Measurements from ENCODE around the gene P2RY1. TPM values are rescaled to one million over a fixed set of nuclear protein-coding genes. Genes with fewer than 3 reads are reported as not detected.
"Not testable (repeated sequence)": the region's sequence is repeated elsewhere in the genome, so short reads cannot be mapped to it uniquely, and the experiment has no call there.

The P2RY1 gene
- total RNA-seq, 2 experiments from 2014 or later = 1.7 to 1.8 TPM

DNA sequence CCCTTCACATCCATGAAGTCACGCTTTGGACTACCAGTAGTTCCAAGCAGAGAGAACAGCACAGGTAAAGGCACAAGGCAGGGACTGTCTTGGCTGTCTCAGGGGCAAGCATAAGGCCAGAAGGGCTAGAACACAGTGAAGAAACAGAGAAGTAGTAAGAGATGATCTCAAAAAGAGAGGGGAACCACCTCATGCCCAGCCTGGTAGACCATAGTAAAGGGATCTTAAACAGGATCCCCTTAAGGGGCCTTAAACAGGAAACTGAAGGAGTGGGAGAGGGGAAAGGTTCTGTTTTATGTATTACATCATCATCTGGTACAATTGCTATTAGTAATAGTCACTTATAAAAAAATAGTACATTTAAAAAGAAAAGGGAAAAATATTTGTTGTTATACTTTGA lies 25.8 kb downstream of the P2RY1 start:
- no peak for DNase-seq

DNA sequence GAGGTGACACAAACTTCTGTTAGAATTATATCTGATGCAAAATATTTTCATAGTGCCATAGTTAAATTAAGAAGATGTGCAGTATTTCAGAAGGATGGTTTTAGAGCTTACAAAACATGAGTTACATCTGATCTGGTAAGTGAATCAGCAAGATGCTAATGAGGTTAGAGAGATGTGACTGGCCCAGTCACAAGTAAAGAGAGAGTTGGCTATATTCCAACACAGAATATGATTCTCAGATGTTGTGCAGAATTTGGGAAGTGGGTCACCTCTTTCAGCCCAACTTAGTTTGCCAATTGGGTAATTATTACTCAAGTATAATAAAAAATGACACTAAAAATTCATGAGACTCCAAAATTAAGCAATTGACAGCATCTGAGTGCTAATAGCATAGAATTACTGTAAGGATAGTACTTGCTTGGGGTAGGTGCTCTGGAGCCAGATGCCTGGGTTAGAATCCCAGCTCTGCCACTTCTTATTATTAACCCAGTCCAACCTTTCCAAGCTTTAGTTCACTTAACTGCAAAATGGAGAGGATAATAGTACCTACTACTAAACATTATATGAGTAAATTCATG lies 30.8 kb downstream of the P2RY1 start:
- no peak for DNase-seq
- H3K27me3 Mint-ChIP-seq = no peaks in the 10 kb centered on the region
- no peaks in the 10 kb centered on the region for H3K4me1 Mint-ChIP-seq (ENCODE audit: low read depth)
- intact Hi-C loops (cut with micrococcal nuclease) = no loop called here
- TF ChIP-seq, protein P1, sequence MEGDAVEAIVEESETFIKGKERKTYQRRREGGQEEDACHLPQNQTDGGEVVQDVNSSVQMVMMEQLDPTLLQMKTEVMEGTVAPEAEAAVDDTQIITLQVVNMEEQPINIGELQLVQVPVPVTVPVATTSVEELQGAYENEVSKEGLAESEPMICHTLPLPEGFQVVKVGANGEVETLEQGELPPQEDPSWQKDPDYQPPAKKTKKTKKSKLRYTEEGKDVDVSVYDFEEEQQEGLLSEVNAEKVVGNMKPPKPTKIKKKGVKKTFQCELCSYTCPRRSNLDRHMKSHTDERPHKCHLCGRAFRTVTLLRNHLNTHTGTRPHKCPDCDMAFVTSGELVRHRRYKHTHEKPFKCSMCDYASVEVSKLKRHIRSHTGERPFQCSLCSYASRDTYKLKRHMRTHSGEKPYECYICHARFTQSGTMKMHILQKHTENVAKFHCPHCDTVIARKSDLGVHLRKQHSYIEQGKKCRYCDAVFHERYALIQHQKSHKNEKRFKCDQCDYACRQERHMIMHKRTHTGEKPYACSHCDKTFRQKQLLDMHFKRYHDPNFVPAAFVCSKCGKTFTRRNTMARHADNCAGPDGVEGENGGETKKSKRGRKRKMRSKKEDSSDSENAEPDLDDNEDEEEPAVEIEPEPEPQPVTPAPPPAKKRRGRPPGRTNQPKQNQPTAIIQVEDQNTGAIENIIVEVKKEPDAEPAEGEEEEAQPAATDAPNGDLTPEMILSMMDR (IDR thresholded peaks at IDR 0.05) = no peak
- POLR2A ChIA-PET = no interaction called here
- CTCF ChIA-PET = no interaction called here
- no peaks in the 10 kb centered on the region for H3K9me3 Mint-ChIP-seq
- no peak overlapping the region for H3K4me3 Mint-ChIP-seq
- H3K27ac Mint-ChIP-seq = no peak overlapping the region
- ATAC-seq = no peak
- no peaks in the 10 kb centered on the region for H3K36me3 Mint-ChIP-seq (ENCODE audit: low read depth)

More for the DNA sequence above, 25.8 kb downstream of the P2RY1 start:
- no peak overlapping the region for H3K27ac Mint-ChIP-seq
- H3K4me1 Mint-ChIP-seq (ENCODE audit: low read depth) = no peaks in the 10 kb centered on the region
- TF ChIP-seq, protein P1 (IDR thresholded peaks at IDR 0.05) = no peak
- intact Hi-C loops (cut with micrococcal nuclease) = no loop called here
- H3K4me3 Mint-ChIP-seq = no peak overlapping the region
- no peaks in the 10 kb centered on the region for H3K9me3 Mint-ChIP-seq
- POLR2A ChIA-PET = no interaction called here
- no peaks in the 10 kb centered on the region for H3K36me3 Mint-ChIP-seq (ENCODE audit: low read depth)
- CTCF ChIA-PET = no interaction called here
- no peaks in the 10 kb centered on the region for H3K27me3 Mint-ChIP-seq
- ATAC-seq = no peak

DNA sequence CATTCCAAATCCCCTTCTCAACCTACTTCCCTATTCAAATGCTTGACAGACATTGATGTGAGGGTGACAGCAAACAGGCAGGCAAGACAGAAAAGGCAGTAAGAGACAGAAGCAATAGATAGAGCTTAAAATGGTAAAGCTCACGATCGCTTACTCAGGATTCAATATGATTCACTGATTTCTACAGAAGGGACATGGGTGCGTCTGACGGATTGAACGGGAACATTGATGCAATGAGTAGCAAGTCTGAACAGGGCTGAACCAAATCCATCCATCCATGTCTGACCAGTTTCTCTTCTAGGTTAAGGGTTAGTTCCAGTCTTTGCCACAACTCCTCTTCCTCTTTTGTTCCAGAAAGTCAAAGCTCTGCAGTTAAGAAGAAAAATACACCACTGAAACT lies 35.1 kb downstream of the P2RY1 start:
- ChIA-PET CTCF (no interaction called here), POLR2A (no interaction called here)
- TF ChIP-seq, protein P1 (IDR thresholded peaks at IDR 0.05) = no peak
- H3K36me3 Mint-ChIP-seq (ENCODE audit: low read depth) = no peaks in the 10 kb centered on the region
- H3K4me1 Mint-ChIP-seq (ENCODE audit: low read depth) = no peaks in the 10 kb centered on the region
- H3K9me3 Mint-ChIP-seq = no peaks in the 10 kb centered on the region
- H3K27ac Mint-ChIP-seq = no peak overlapping the region
- DNase-seq (no peak), ATAC-seq (no peak)
- H3K27me3 Mint-ChIP-seq = no peaks in the 10 kb centered on the region
- no peak overlapping the region for H3K4me3 Mint-ChIP-seq
- intact Hi-C loops (cut with micrococcal nuclease) = no loop called here

DNA sequence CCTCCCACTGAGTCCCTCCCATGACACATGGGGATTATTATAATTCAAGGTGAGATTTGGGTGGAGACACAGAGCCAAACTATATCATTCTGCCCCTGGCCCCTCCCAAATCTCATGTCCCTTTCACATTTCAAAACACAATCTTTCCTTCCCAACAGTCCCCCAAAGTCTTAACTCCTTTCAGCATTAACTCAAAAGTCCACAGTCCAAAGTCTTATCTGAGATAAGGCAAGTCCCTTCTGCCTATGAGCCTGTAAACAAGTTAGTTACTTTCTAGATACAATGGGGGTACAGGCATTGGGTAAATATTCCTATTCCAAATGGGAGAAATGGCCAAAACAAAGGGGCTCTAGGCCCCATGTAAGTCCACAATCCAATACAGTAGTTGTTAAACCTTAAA lies 38.4 kb downstream of the P2RY1 start:
- intact Hi-C loops (cut with micrococcal nuclease); H3K4me1 Mint-ChIP-seq (ENCODE audit: low read depth); ATAC-seq; POLR2A ChIA-PET; DNase-seq; H3K4me3 Mint-ChIP-seq; H3K9me3 Mint-ChIP-seq; CTCF ChIA-PET; H3K36me3 Mint-ChIP-seq (ENCODE audit: low read depth); H3K27me3 Mint-ChIP-seq; H3K27ac Mint-ChIP-seq: not testable (repeated sequence)

DNA sequence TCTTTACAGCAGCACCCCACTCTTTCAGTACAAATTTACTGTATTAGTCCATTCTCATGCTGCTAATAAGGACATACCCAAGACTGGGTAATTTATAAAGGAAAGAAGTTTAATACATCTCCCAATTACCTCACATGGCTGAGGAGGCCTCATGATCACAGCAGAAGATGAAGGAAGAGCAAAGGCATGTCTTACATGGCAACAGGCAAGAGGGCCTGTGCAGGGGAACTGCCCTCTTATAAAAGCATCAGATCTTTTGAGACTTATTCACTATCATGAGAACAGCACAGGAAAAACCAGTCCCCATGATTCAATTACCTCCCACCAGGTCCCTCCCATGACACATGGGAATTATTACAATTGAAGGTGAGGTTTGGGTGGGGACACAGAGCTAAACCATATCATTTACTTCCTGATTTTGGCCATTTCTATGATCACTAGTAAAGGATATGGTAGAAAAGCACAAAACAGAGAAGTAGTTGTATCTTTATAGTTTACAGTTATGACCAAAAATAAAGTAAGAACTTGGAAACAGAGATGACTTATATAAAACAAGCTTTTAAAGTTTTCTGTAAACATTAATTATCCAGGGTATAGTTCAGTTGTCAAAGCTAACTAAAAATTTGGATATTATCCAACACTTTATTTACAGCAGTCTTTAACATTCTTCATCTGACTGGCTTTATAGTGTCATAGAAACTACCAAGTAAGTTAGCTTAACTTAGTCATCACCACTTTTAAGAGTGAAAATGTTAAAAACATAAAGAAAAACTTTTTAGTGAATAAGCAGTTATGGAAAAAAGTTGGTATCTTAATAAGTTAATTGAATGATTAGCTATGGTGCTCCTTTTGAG lies 40.2 kb downstream of the P2RY1 start:
- no peaks in the 10 kb centered on the region for H3K4me1 Mint-ChIP-seq (ENCODE audit: low read depth)
- H3K4me3 Mint-ChIP-seq = no peak overlapping the region
- ChIA-PET POLR2A (no interaction called here), CTCF (no interaction called here)
- no peak overlapping the region for H3K27ac Mint-ChIP-seq
- peaks cover 5% of the 10 kb centered on the region for H3K27me3 Mint-ChIP-seq
- H3K9me3 Mint-ChIP-seq = peaks cover 4% of the 10 kb centered on the region
- DNase-seq (no peak), ATAC-seq (no peak)
- intact Hi-C loops (cut with micrococcal nuclease) = no loop called here
- TF ChIP-seq, protein P1 (IDR thresholded peaks at IDR 0.05) = no peak
- H3K36me3 Mint-ChIP-seq (ENCODE audit: low read depth) = no peaks in the 10 kb centered on the region

Data from activated CD8-positive, alpha-beta T cell treated with anti-CD3 and anti-CD28 coated beads for 36 hours (primary cell).